Thyroid gland (tissue), 4 donors: Measurements from ENCODE around the gene IQCF6.

ENCODE experiments used
- POLR2A ChIP-seq, 2 donors: fragments of 450-650 bp; IDR thresholded peaks; one replicate each; pipeline ENCODE4 v1.6.1; 2017; ENCODE audit warnings: antibody characterized with exemption in 2 of 2, mild to moderate bottlenecking in 2 of 2, moderate library complexity in 1 of 2
- TF ChIP-seq, protein P1 (sequence below), 6 experiments: fragments of 200-600 bp in 3 of 6; fragments of 450-650 bp in 3 of 6; sonication (generic) in 3 of 6; IDR thresholded peaks; one replicate each; pipeline ENCODE4 v1.5.1; 2016 to 2019; ENCODE audit warnings: antibody characterized with exemption in 6 of 6, mild to moderate bottlenecking in 2 of 6, inconsistent platforms in 1 of 6, moderate library complexity in 1 of 6

DNA sequence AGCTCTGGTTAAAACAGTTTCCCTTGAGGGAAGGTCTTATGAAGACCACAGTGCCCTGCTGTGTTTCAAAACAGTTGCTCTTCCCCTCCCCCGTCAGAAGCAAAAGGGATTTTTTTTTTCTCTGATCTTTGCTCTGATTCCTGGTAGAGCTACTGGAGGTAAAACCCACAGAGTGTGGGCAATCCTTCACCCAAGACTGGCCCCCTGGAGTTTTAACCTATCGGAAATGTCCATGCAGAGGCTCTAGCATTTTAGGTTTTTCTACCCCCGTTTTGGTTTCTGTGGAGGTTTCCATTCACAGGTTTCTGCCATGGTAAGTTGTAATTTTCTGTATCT is 44.5 kb downstream of the IQCF6 start:
- TF ChIP-seq POLR2A (IDR thresholded peaks at IDR 0.05): no peak
- TF ChIP-seq, protein P1, sequence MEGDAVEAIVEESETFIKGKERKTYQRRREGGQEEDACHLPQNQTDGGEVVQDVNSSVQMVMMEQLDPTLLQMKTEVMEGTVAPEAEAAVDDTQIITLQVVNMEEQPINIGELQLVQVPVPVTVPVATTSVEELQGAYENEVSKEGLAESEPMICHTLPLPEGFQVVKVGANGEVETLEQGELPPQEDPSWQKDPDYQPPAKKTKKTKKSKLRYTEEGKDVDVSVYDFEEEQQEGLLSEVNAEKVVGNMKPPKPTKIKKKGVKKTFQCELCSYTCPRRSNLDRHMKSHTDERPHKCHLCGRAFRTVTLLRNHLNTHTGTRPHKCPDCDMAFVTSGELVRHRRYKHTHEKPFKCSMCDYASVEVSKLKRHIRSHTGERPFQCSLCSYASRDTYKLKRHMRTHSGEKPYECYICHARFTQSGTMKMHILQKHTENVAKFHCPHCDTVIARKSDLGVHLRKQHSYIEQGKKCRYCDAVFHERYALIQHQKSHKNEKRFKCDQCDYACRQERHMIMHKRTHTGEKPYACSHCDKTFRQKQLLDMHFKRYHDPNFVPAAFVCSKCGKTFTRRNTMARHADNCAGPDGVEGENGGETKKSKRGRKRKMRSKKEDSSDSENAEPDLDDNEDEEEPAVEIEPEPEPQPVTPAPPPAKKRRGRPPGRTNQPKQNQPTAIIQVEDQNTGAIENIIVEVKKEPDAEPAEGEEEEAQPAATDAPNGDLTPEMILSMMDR (IDR thresholded peaks at IDR 0.05): no peak
